Skin epidermis (tissue), 12 donors: ENCODE measurements around the gene TTC39A.

ENCODE experiments used
- H3K27ac ChIP-seq, 21 experiments: fragments of 200-600 bp; sonication (generic) in 11 of 21; one replicate each; pipeline ENCODE4 v1.5.0; 2020; ENCODE audit warnings: mild to moderate bottlenecking in 3 of 21, inconsistent platforms in 2 of 21, moderate library complexity in 2 of 21
- H3K4me3 ChIP-seq, 7 experiments: fragments of 200-600 bp; sonication (generic) in 2 of 7; one replicate each; pipeline ENCODE4 v1.5.0; 2020; ENCODE audit warnings: inconsistent platforms in 2 of 7, mild to moderate bottlenecking in 2 of 7, moderate library complexity in 1 of 7

TTC39A gene

DNA sequence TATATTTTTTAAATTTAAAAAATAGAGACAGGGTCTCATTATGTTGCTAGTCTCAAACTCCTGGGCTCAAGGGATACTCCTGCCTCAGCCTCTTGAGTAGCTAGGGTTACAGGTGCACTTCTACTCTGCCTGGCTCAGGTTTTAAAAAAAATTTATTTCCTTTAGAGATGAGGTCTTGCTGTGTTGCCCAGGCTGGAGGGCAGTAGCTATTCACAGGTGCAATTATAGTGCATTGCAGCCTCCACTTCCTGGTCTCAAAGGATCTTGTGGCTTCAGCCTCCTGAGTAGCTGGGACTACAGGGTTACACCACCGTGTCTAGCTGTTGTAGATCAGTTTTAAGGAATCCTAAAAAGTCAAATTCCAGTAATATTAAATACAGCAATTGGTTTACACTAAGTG, 89.2 kb downstream of the TTC39A start:
- Histone ChIP-seq H3K4me3 (no peak overlapping the region), H3K27ac (no peak overlapping the region)

DNA sequence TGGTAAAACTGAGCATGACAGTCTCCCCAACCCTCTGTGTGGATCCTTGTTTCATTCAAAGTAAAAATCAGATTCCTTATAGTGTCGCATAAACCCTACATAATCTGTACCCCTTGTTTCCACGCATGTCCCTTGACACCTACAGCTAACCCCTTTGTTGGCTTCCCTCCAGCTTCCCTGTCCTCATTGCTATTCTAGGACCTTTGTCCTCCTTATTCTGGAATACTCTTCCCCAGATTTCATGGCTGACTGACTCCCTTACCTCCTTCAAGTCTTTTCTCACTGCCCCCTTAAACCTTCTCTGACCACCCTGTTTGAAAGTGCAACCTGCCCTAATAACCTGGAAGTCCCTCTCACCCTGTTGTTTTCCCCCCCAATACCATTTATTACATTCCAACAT, 90.3 kb downstream of the TTC39A start:
- Histone ChIP-seq H3K27ac (no peak overlapping the region), H3K4me3 (no peak overlapping the region)

DNA sequence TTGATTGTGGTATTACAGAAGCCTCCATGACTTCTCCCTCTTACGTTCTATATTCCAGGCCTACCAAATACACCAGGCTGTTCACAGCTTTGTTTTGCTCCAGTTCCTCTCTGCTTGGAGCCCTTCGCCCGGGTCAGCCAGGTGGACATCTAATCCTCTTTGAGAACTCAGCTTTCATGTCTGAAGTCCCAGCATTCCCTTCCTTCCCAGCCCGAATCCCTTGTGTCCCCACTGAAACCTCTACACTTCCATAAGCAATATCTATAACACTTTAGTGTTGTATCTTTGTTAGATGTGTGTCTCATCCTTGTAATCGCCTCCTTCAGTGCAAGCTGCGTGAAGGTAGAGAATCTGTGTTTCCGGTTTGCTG, 92.3 kb downstream of the TTC39A start:
- peak overlapping the region; percentile 79 to 100 (median 98) for H3K4me3 ChIP-seq
- peak overlapping the region in 16 of 21 experiments; percentile 1 to 99 (median 96) for H3K27ac ChIP-seq

DNA sequence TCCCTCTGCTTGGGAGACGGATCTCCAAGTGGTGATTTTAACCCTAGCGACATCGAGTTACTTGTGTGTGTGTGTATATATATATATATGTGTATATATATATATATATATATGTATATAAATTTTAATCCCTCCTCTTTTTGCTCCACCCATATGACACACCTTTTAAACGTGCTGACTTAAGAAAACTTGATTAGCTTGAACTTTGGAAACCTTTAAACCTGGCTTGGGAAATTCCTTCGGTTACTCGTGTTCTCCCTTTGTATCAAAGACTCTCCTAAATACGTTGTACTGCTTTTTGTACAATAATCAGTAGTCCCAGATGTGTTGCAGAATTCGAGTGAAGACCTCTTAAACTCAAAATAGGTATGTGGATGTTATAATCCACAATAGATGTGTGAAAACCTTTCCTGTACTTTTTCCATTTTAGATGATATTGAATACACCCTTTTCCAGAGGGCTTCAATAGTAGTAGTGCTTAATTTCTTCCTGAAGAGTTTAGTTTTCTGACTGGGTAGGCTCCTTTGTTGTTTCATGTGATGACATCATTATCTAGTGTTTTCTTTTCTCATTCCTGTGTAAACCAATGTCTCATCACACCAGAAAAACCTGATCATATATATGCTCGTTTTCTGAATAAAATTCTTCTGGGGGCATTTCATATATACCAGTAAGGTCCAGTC, 92.9 kb downstream of the TTC39A start:
- H3K4me3 ChIP-seq = peak overlapping the region; percentile 79 to 100 (median 98)

More for the DNA sequence above, 92.9 kb downstream of the TTC39A start:
- peak overlapping the region in 19 of 21 experiments; percentile 91 to 99 (median 97) for H3K27ac ChIP-seq
